Measurements from ENCODE around the gene RBM10.
A peak's percentile ranks its signal among the peaks of the same experiment; 100 is the strongest.

RBM10 gene

DNA sequence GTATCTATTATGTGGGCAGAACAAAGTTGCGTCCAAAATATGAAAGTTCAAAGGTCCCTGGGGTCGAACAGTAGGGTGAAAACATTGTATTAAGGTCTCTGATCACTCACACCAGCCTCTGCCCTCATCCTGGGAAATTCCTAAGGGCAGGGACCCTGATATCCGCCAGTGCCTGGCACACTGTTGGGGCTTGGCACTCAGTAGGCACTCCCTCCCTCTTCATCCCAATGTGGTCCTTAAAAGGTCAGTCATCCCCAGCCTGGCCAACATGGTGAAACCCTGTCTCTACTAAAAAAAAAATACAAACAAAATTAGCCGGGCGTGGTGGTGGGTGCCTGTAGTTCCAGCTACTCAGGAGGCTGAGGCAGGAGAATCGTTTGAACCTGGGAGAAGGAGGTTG, 6.8 kb upstream of the RBM10 start:
- Histone ChIP-seq H3K9me3 (ENCODE audit: control insufficient read depth, insufficient read depth, low read length) (no peaks in the 10 kb centered on the region), H3K4me1 (ENCODE audit: insufficient read depth, low read length) (no peaks in the 10 kb centered on the region)

DNA sequence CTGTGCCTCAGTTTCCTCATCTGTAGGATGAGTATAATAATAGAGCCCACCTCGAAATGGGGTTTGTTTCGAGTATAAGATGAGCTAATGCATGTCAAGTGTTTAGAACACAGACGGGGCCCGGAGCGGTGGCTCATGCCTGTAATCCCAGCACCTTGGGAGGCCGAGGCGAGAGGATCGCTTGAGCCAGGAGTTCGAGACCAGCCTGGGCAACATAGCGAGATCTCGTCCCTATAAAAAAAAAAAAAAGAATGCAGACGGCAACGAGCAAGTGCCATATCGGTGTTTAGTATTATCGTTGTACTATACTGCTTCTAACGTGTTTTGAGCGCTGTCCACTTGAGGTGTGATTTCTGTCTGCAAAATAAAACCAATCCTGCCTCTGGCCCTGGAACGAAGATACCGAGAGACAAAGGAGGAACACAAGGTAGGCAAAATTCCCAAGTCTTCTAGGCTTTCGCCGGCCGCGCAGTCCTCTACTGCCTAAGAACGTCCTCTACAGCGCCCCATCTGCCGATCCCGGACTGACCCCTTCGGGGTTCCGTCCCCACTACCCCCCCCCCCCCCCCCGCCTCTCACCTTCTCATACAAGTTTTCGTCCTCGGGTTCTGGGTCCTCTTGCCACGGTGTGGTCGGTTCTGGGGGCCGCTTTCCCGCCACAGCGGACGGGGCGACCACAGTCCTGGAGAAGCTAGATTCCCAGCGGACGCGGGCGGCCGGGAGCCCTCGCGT, 961 bp upstream of the RBM10 start:
- Histone ChIP-seq H3K9me3 (ENCODE audit: control insufficient read depth, insufficient read depth, low read length) (no peaks in the 10 kb centered on the region), H3K9ac (ENCODE audit: low read depth, low read length) (peak overlapping the region; percentile 75), H3K4me1 (ENCODE audit: insufficient read depth, low read length) (no peaks in the 10 kb centered on the region; the same call in 1 of the 2 replicates), H3K36me3 (ENCODE audit: insufficient read depth, low read length) (peaks cover 5% of the 10 kb centered on the region; the same call in 1 of the 2 replicates)

More for the DNA sequence above, 6.8 kb upstream of the RBM10 start:
- Histone ChIP-seq H3K9ac (ENCODE audit: low read depth, low read length) (no peak overlapping the region), H3K36me3 (ENCODE audit: insufficient read depth, low read length) (peaks cover 5% of the 10 kb centered on the region; the same call in 1 of the 2 replicates)

DNA sequence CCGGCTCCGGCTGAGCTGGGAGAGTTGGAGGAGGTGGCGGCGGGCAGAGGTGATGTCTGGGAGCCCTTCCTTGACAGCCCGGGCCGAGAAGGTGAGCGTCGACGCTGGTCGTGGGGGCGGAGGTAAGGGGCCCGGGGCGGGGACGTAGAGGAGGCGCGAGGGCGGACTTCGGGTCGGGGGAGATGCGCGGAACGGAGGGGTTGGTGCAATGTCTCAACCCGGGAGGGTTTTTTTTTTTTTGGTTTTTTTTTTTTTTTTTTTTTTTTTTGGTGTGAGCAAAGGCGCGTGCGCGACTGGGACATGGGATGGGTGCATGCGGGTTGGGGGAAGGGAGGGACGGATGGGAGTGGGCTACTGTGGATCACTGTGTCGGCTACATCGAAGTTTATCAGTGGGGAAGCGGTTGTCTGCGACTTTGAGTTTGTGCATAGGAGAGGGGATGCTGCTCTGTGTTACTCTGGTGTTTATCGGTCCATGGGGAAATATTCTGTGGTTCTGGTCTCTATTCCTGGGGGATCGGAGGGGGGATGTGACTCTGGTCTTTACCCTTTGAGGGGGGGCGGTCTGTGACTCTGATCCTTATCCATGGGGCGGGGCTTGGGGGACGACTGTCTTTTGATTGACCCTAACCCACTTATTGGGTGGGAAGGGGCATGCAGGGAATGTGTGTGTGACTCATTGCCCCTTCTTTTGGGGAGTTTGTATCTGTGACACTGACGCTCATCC, 537 bp downstream of the RBM10 start:
- peaks cover 5% of the 10 kb centered on the region; the same call in 1 of the 2 replicates for H3K36me3 ChIP-seq (ENCODE audit: insufficient read depth, low read length)
- no peaks in the 10 kb centered on the region; the same call in 1 of the 2 replicates for H3K4me1 ChIP-seq (ENCODE audit: insufficient read depth, low read length)
- no peaks in the 10 kb centered on the region for H3K9me3 ChIP-seq (ENCODE audit: control insufficient read depth, insufficient read depth, low read length)
- peak overlapping the region; percentile 75 for H3K9ac ChIP-seq (ENCODE audit: low read depth, low read length)

DNA sequence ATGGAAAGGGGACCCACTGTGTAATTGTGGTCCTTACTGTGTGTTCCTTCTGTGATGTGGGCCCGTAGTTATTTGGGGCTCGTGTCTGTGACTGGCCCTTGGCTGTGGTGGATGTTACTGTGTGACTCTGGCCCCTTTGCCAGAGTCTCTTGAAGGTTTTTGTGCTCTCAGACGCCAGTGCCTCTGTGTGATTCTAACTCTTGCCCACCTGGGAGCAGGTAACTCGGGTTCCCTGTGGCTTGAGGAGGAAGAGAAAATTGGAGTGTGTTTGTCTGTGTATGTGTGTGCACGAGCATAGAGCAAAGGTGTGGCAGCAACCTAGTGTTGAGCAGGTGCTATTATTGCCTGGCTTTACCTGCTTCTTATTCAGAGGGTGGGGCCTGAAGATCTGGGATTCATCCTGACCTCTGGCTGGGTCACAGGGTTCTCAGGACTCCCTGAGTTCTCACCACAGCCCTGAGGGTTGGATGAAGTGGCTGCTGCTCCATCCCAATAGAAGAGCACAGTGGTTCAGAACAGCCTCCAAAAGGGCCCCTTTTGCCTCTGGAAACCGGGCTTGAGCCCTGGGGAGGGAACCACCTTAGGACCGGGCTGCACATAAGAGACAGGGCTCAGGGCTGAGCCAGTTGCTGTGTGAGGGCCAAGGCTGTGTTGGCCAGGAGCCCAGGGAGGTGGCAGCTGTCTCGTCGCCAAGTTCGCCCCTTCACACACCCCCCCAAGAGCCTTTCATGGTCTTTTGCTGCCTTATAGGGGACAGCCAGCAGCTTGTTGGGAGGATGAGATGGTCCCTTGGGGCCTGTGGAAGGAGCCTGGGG, 1.3 kb downstream of the RBM10 start:
- Histone ChIP-seq H3K9me3 (ENCODE audit: control insufficient read depth, insufficient read depth, low read length) (no peaks in the 10 kb centered on the region), H3K9ac (ENCODE audit: low read depth, low read length) (peak overlapping the region; percentile 75), H3K4me1 (ENCODE audit: insufficient read depth, low read length) (no peaks in the 10 kb centered on the region; the same call in 1 of the 2 replicates), H3K36me3 (ENCODE audit: insufficient read depth, low read length) (peaks cover 5% of the 10 kb centered on the region; the same call in 1 of the 2 replicates)

DNA sequence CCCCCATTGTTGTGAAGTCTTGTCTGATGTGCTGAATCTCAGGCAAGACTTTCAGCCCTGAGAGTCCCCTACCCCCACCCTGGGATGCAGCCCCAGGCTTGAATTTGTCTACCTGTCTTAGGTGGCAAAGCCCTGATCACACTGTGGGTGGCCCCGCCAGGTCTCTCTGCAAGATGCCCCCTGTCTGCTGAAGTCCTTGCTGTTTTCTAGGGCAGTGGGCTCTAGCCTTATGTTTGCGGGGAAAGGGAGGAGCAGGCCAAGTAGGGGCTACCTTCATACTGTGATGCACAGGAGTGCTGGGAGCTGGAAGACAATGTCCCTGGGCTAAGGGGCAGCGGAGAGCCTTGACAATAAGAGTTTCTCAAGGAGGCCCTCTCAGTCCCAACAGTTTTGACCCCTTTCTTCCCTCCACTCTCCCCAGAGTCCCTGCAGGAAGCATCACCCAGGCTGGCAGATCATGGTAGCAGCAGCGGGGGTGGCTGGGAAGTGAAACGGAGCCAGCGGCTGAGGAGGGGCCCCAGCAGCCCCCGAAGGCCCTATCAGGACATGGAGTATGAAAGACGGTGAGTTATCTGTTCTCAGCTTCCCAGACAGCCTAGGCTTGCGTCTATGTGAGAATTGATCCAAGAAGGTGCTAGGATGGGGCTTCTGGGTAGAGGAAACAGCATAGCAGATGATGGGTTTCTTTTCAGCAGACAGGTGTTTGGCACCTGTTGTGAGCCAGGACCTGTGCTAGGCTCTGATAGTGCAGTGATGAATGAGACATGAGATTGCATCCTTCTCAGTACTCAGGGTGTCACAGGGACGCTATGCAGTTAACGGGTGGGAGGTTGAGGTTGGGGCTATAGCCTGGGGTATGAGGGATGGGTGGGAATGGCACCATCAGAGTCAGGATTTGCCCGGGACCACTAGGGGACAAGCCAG, 2.2 kb downstream of the RBM10 start:
- Histone ChIP-seq H3K9me3 (ENCODE audit: control insufficient read depth, insufficient read depth, low read length) (no peaks in the 10 kb centered on the region), H3K9ac (ENCODE audit: low read depth, low read length) (no peak overlapping the region), H3K36me3 (ENCODE audit: insufficient read depth, low read length) (peaks cover 1% of the 10 kb centered on the region; the same call in 1 of the 2 replicates), H3K4me1 (ENCODE audit: insufficient read depth, low read length) (no peaks in the 10 kb centered on the region; the same call in 1 of the 2 replicates)

DNA sequence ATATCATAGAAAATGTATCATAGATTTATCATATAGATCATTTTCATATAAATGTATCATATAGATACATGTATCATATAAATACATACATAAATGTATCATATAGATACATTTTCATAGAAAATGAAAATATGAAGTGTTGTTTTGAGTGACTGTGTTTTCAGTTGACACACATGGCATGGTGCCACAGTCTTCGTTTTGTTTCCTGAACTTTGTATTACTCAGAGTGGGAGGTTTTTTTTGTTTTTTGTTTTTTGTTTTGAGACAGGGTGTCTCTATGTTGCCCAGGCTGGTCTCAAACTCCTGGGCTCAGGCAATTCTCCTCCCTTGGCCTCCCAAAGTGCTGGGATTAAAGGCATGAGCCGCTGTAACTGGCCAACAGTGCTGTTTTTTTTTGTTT, 3.9 kb downstream of the RBM10 start:
- no peaks in the 10 kb centered on the region for H3K9me3 ChIP-seq (ENCODE audit: control insufficient read depth, insufficient read depth, low read length)
- H3K36me3 ChIP-seq (ENCODE audit: insufficient read depth, low read length), result no peaks in the 10 kb centered on the region
- no peaks in the 10 kb centered on the region for H3K4me1 ChIP-seq (ENCODE audit: insufficient read depth, low read length)
- no peak overlapping the region for H3K9ac ChIP-seq (ENCODE audit: low read depth, low read length)

DNA sequence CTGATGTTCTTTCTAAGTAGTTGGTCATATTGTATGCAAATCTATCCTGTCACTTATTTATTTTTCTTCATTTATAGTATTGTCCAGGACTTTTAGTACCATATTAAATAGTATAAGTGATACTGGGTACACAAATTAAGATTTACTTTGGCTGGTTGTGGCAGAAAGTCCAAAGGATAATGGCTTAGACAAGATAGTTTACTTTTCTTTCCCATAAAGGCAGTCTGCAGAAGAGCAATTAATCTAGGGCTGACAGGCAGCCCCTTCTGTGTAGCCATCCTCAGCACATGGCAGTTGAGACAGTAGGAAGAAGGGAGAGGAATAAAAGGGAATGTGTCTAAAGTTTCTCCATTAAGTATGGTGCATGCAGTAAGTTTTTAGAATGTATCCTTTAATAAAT, 6.4 kb downstream of the RBM10 start:
- no peak overlapping the region for H3K9ac ChIP-seq (ENCODE audit: low read depth, low read length)
- no peaks in the 10 kb centered on the region; the same call in 1 of the 2 replicates for H3K36me3 ChIP-seq (ENCODE audit: insufficient read depth, low read length)
- no peaks in the 10 kb centered on the region for H3K9me3 ChIP-seq (ENCODE audit: control insufficient read depth, insufficient read depth, low read length)
- H3K4me1 ChIP-seq (ENCODE audit: insufficient read depth, low read length), result no peaks in the 10 kb centered on the region

DNA sequence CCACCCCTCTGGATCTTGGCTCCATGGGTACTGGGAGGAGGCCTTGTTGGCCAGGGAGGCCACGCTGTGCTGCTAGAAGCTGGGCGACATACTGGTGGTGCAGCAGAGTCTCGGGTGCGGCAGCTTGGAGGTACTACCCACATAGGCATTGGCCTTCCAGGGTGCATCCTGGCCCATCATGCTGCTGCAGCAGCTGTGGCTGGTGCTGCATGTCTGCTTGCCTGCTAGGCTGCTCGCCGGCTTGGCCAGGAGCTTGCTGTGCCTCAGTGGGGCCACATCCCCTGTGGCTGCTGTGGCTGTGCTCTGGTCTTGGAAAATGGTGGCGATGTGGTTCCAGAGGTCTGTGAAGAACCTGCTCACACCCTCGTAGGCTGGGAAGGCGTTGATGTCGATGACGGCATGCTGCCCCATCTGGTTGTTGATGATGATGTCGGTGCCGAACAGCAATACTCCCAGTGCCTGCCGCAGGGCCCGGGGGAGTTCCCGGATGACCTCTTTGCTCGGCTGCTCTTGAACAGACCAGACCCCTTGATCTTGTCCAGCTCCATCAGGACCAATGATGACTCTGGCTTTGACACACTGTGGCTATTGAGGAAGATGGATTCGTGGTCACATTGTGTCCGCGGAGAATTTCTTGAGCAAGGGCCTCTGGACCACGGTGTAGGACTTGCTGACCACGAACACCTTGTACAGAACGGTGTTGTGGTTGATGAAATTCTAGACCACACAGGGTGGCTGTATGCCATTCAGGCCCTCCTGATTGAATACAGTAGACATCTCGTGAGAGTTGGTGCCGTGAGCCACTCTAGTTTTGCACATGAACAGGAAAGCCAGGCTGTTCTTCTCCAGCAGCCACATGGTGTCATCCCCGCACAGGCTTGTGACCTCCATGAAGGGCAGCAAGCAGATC, 11.8 kb downstream of the RBM10 start:
- Histone ChIP-seq H3K9ac (ENCODE audit: low read depth, low read length) (no peak overlapping the region), H3K9me3 (ENCODE audit: control insufficient read depth, insufficient read depth, low read length) (no peaks in the 10 kb centered on the region), H3K36me3 (ENCODE audit: insufficient read depth, low read length) (peaks cover 5% of the 10 kb centered on the region), H3K4me1 (ENCODE audit: insufficient read depth, low read length) (no peaks in the 10 kb centered on the region)

DNA sequence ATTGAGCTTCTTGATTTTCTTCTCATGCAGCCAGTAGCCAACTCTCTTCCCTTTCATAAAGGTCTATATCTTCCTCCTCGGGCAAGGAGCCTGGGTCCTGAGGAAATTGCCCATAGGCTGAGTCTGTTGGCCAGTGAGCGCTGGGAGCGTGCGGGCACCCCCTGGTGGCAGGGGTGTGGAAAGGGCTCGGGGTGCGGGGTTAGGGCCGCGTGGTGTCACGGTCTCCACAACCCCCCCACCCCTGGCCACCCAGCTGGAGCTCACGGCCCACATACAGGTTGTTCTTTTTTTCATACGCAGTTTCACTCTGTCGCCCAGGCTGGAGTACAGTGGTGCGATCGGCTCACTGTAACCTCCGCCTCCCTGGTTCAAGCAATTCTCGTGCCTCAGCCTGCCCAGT, 13.1 kb downstream of the RBM10 start:
- peaks cover 5% of the 10 kb centered on the region for H3K36me3 ChIP-seq (ENCODE audit: insufficient read depth, low read length)
- H3K9ac ChIP-seq (ENCODE audit: low read depth, low read length), result no peak overlapping the region
- H3K9me3 ChIP-seq (ENCODE audit: control insufficient read depth, insufficient read depth, low read length), result no peaks in the 10 kb centered on the region
- H3K4me1 ChIP-seq (ENCODE audit: insufficient read depth, low read length), result no peaks in the 10 kb centered on the region

DNA sequence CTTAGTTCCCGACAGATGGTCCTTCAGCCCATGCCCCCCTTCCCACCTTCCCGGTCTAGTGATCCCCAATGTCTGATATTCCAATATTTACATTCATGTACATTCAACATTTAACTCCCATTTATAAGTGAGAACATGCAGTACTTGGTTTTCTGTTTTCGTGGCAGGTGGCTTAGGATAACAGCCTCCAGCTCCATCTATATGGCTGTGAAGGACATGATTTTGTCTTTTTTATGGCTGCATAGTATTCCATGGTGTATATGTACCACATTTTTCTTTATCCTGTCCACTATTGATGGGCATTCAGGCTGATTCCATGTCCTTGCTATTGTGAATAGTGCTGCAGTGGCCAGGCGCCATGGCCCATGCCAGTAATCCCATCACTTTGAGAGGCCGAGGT, 13.8 kb downstream of the RBM10 start:
- H3K4me1 ChIP-seq (ENCODE audit: insufficient read depth, low read length), result no peaks in the 10 kb centered on the region
- H3K36me3 ChIP-seq (ENCODE audit: insufficient read depth, low read length), result peaks cover 5% of the 10 kb centered on the region
- H3K9me3 ChIP-seq (ENCODE audit: control insufficient read depth, insufficient read depth, low read length), result no peaks in the 10 kb centered on the region
- H3K9ac ChIP-seq (ENCODE audit: low read depth, low read length), result no peak overlapping the region

DNA sequence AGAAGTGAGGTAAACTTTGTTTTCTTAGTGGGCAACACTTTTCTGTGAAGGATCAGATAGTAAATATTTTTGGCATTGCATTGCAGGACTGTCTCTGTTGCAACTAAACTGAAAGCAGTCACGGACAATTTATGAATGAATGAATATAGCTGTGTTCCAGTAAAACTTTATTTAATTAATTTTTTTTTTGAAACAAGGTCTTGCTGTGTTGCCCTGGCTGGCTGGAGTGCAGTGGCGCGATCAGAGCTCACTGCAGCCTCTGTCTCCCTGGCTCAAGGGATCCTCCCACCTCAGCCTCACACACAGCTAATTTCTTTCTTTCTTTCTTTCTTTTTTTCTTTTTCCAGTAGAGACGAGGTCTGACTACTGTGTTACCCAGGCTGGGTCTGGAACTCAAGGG, 15.8 kb downstream of the RBM10 start:
- Histone ChIP-seq H3K9me3 (ENCODE audit: control insufficient read depth, insufficient read depth, low read length) (no peaks in the 10 kb centered on the region), H3K9ac (ENCODE audit: low read depth, low read length) (no peak overlapping the region), H3K36me3 (ENCODE audit: insufficient read depth, low read length) (peaks cover 5% of the 10 kb centered on the region; the same call in 1 of the 2 replicates), H3K4me1 (ENCODE audit: insufficient read depth, low read length) (no peaks in the 10 kb centered on the region)

DNA sequence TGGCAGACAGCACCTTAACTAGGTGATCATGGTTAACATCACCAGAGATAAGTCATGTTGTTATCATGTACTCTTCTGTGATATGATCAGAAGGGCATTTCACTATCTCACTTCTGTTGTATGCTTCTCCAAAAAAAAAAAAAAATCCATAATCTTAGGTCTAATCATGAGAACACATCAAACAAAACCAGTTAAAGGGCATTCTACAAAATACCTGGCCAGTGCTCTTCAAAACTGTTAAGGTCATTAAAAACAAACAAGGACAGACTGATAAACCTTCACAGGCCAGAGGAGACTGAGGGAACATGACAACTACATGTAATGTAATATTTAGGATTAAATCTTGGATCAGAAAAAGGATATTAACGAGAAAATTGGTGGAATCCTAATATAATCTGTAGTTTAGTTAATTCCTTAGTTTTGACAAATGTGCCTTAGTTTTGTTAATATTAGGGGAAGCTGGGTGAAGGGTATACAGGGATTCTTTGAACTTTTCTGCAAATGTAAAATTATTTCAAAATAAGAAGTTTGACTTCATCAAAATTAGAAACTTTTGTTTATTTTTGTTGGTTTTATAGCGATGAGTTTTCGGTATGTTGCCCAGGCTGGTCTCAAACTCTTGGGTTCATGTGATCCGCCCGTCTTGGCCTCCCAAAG, 18.0 kb downstream of the RBM10 start:
- Histone ChIP-seq H3K36me3 (ENCODE audit: insufficient read depth, low read length) (peaks cover 5% of the 10 kb centered on the region; the same call in 1 of the 2 replicates), H3K4me1 (ENCODE audit: insufficient read depth, low read length) (no peaks in the 10 kb centered on the region), H3K9ac (ENCODE audit: low read depth, low read length) (no peak overlapping the region), H3K9me3 (ENCODE audit: control insufficient read depth, insufficient read depth, low read length) (no peaks in the 10 kb centered on the region)
